Spleen (tissue), 11 donors: ENCODE data around the gene SLC9C1. TPM values are rescaled to one million over a fixed set of nuclear protein-coding genes. Genes with fewer than 3 reads are reported as not detected.

Experiments used
- DNase-seq: peaks from one replicate; pipeline ENCODE4 v3.0.0-alpha.2; 2020
- H3K27ac ChIP-seq, 8 donors: fragments of 200-600 bp; sonication (generic) in 7 of 8; 1 replicate in 4 of 8; 2 replicates in 4 of 8; pipeline versions ENCODE4 v1.5.0 to v1.8.0; 2016 to 2021; ENCODE audit warnings: inconsistent platforms in 4 of 8, mild to moderate bottlenecking in 4 of 8, moderate library complexity in 1 of 8
- H3K27me3 ChIP-seq, 7 donors: fragments of 200-600 bp; sonication (generic) in 6 of 7; replicated peaks in 1 of 7; 1 replicate in 4 of 7; 2 replicates in 3 of 7; pipeline versions ENCODE4 v1.5.0 to v1.8.0; 2016 to 2021; ENCODE audit warnings: inconsistent platforms in 3 of 7, mild to moderate bottlenecking in 1 of 7
- H3K36me3 ChIP-seq, 6 donors: fragments of 200-600 bp; sonication (generic) in 5 of 6; 1 replicate in 4 of 6; 2 replicates in 2 of 6; pipeline versions ENCODE4 v1.5.0 to v1.8.0; 2016 to 2021; ENCODE audit warnings: inconsistent platforms in 2 of 6
- H3K4me1 ChIP-seq, 6 donors: fragments of 200-600 bp; sonication (generic) in 5 of 6; 1 replicate in 3 of 6; 2 replicates in 3 of 6; pipeline versions ENCODE4 v1.5.0 to v1.8.0; 2016 to 2021; ENCODE audit warnings: inconsistent platforms in 3 of 6
- H3K4me3 ChIP-seq, 8 donors: fragments of 200-600 bp; sonication (generic) in 7 of 8; 1 replicate in 4 of 8; 2 replicates in 4 of 8; pipeline versions ENCODE4 v1.5.0 to v1.8.0; 2016 to 2021; ENCODE audit warnings: inconsistent platforms in 4 of 8, mild to moderate bottlenecking in 4 of 8, moderate library complexity in 2 of 8
- H3K9me3 ChIP-seq, 8 donors: fragments of 200-600 bp; sonication (generic) in 7 of 8; 1 replicate in 4 of 8; 2 replicates in 4 of 8; pipeline versions ENCODE4 v1.5.0 to v1.8.0; 2016 to 2021; ENCODE audit warnings: inconsistent platforms in 4 of 8
- CTCF ChIP-seq, 11 experiments: fragments of 200-600 bp in 7 of 11; fragments of 450-650 bp in 4 of 11; sonication (generic) in 4 of 11; IDR thresholded peaks in 8 of 11; conservative IDR thresholded peaks in 3 of 11; 1 replicate in 7 of 11; 2 replicates in 4 of 11; pipeline versions ENCODE4 v1.4.0 to v1.8.0; 2016 to 2021; ENCODE audit warnings: antibody characterized with exemption in 11 of 11, inconsistent platforms in 4 of 11, mild to moderate bottlenecking in 1 of 11
- POLR2A ChIP-seq, 3 donors: fragments of 450-650 bp; IDR thresholded peaks; one replicate each; pipeline ENCODE4 v1.5.1; 2017; ENCODE audit warnings: antibody characterized with exemption in 3 of 3, mild to moderate bottlenecking in 1 of 3
- POLR2AphosphoS5 ChIP-seq, 3 donors: sonication (generic); formaldehyde crosslinking; IDR thresholded peaks; one replicate each; pipeline ENCODE4 v1.5.1; 2017; ENCODE audit warnings: antibody characterized with exemption in 3 of 3
- WGBS, 5 donors: extraction: QIAGEN DNeasy Blood & Tissue Kit in 3 of 5; methylation state at CpG; one replicate each; pipeline versions ENCODE4 v1.1.5 to v1.1.7; 2013 to 2018; 5-methylcytosine and 5-hydroxymethylcytosine counted together
- intact Hi-C: fragments of 100-400 bp; cut with DNase I; formaldehyde crosslinking; loops from one replicate; pipeline ENCODE4 v1.15.0; 2023; ENCODE audit warnings: low total_unique reads
- polyA plus RNA-seq, 3 donors: library from polyadenylated mRNA; stranded (reverse); fragments of 200-250 nt; gene quantifications; one replicate each; pipeline ENCODE4 v1.2.1, GENCODE V29; 2013
- total RNA-seq, 7 donors: library from RNA; depleted of rRNA in 3 of 7; stranded (reverse); fragments of >200 nt in 3 of 7; fragmentation: NEBNext Ultra II Directional in 4 of 7; extraction: Animal tissue kit (Norgen Biotek cat#: 25700) in 4 of 7; gene quantifications; one replicate each; pipeline versions ENCODE4 v1.1.0 to v1.2.1, GENCODE V29; 2016 to 2021
- donor health status: healthy with polysubstance abuse.
- donor health status: DM: no; HTN: no; CAD: no; lungs with moderate emphysema.
- donor health status: DM: no; HTN: no; CAD: no.
- donor health status: Bipolar disorder and iron deficiency.
- donor health status: healthy.
- donor health status: DM: no; HTN: no; CAD: no.
- donor health status: DM: yes; HTN: yes; CAD: no.

Gene SLC9C1
- total and polyA plus RNA-seq, 10 donors, result 0.05 to 0.18 TPM; not detected in 8

DNA sequence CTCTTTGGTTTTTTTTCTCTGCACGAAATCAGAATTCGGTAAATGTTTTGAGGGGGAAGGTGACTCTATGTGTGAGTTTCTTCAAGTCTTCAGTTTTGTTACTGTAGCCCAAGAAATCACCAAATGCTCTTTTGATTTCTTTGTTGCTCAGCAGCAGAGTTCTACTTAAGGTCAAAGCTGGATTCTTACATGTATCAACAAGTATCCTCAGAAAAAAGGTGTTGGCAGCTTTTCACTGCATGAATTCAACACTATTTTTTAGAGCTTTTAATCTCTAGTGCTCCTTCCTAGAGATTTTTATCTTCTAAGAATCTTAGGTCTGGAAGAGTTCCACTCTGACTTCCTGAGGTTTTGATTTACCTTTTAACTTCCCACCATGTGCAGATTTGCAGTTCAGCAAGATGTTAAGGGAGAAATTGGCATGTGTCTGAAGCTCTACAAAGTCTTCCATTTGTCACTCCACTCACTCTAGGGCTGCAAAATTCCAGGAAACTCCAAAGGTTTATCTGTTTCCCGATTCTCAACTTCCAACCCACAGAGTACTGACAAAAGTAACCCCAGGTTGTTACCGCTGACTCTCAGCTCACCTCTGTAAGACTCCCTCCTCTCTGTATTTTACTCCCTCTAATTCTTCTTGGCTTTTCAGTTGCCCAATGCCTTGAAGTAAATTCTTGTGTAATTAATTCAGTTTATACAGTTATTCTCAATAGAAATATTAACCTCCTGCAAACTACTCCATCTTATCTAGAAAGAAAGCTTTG is 25.7 kb upstream of the SLC9C1 start:
- TF ChIP-seq POLR2AphosphoS5 (IDR thresholded peaks at IDR 0.05), result no peak
- TF ChIP-seq POLR2A (IDR thresholded peaks at IDR 0.05), result no peak
- TF ChIP-seq CTCF (IDR thresholded peaks at IDR 0.05 in 8 of 11, conservative IDR thresholded peaks at IDR 0.05 in 3 of 11), result no peak

GRCh38 chr3:112315791-112316190 is 21.8 kb upstream of the SLC9C1 start:
- no peak overlapping the region for H3K4me3 ChIP-seq
- H3K9me3 ChIP-seq, result peaks cover 0 to 19% (median 11%) of the 10 kb centered on the region in 8 donors
- peaks cover 0 to 5% (median 0%) of the 10 kb centered on the region in 6 donors for H3K4me1 ChIP-seq
- TF ChIP-seq POLR2A (IDR thresholded peaks at IDR 0.05) (no peak), CTCF (IDR thresholded peaks at IDR 0.05 in 8 of 11, conservative IDR thresholded peaks at IDR 0.05 in 3 of 11) (no peak), POLR2AphosphoS5 (IDR thresholded peaks at IDR 0.05) (no peak)
- no peak for DNase-seq
- no peak overlapping the region for H3K27ac ChIP-seq
- H3K27me3 ChIP-seq, result no peaks in the 10 kb centered on the region
- WGBS, 5 donors, result 45 to 97% (median 95%) methylated on average over 1 of the region's 1 CpG
- intact Hi-C loops, result no loop called here
- H3K36me3 ChIP-seq, result no peaks in the 10 kb centered on the region

More for the DNA sequence above, 25.7 kb upstream of the SLC9C1 start:
- Histone ChIP-seq H3K4me3 (no peak overlapping the region), H3K27ac (no peak overlapping the region), H3K4me1 (peaks cover 0 to 5% (median 0%) of the 10 kb centered on the region in 6 donors), H3K36me3 (no peaks in the 10 kb centered on the region), H3K27me3 (no peaks in the 10 kb centered on the region), H3K9me3 (peaks cover 0 to 19% (median 11%) of the 10 kb centered on the region in 8 donors)
- intact Hi-C loops, result no loop called here
- DNase-seq, result no peak
- WGBS, 5 donors, result 77 to 91% (median 84%) methylated on average over 4 of the region's 4 CpGs

GRCh38 chr3:112314649-112315048 is 20.6 kb upstream of the SLC9C1 start:
- WGBS, 5 donors, result 87 to 94% (median 92%) methylated on average over 2 of the region's 2 CpGs
- Histone ChIP-seq H3K9me3 (peaks cover 0 to 19% (median 11%) of the 10 kb centered on the region in 8 donors), H3K27me3 (no peaks in the 10 kb centered on the region), H3K4me3 (no peak overlapping the region), H3K27ac (no peak overlapping the region), H3K4me1 (no peaks in the 10 kb centered on the region), H3K36me3 (no peaks in the 10 kb centered on the region)
- no peak for DNase-seq
- intact Hi-C loops, result no loop called here
- TF ChIP-seq POLR2AphosphoS5 (IDR thresholded peaks at IDR 0.05) (no peak), POLR2A (IDR thresholded peaks at IDR 0.05) (no peak), CTCF (IDR thresholded peaks at IDR 0.05 in 8 of 11, conservative IDR thresholded peaks at IDR 0.05 in 3 of 11) (no peak)

- Histone ChIP-seq H3K4me3 (no peak overlapping the region), H3K9me3 (no peaks in the 10 kb centered on the region), H3K27me3 (no peaks in the 10 kb centered on the region), H3K4me1 (peaks cover 3 to 15% (median 14%) of the 10 kb centered on the region in 6 donors), H3K27ac (no peak overlapping the region), H3K36me3 (no peaks in the 10 kb centered on the region)
- WGBS, 5 donors, result 74 to 83% (median 76%) methylated on average over 7 of the region's 7 CpGs
- intact Hi-C loops, result no loop called here
- TF ChIP-seq POLR2A (IDR thresholded peaks at IDR 0.05) (no peak), CTCF (IDR thresholded peaks at IDR 0.05 in 8 of 11, conservative IDR thresholded peaks at IDR 0.05 in 3 of 11) (no peak), POLR2AphosphoS5 (IDR thresholded peaks at IDR 0.05) (no peak)
- DNase-seq, result no peak
Observed at GRCh38 chr3:112308151-112308911, 14.3 kb upstream of the SLC9C1 start.
